OCI-LY7 (cell line): ENCODE results near the gene HELZ.

ENCODE experiments used
- EZH2phosphoT487 ChIP-seq: fragments of 200-600 bp; sonication (generic); IDR thresholded peaks from 2 replicates; pipeline ENCODE4 v1.6.1; 2018; ENCODE audit warnings: low read depth, borderline replicate concordance, mild to moderate bottlenecking, mixed run types, antibody characterized with exemption, low read length, moderate library complexity, mixed read lengths
- TF ChIP-seq, protein P1 (sequence below): fragments of 200-600 bp; sonication (generic); conservative IDR thresholded peaks from 2 replicates; pipeline ENCODE4 v1.5.1; 2014; ENCODE audit warnings: mild to moderate bottlenecking, antibody characterized with exemption, low read length, moderate library complexity, mixed read lengths

DNA sequence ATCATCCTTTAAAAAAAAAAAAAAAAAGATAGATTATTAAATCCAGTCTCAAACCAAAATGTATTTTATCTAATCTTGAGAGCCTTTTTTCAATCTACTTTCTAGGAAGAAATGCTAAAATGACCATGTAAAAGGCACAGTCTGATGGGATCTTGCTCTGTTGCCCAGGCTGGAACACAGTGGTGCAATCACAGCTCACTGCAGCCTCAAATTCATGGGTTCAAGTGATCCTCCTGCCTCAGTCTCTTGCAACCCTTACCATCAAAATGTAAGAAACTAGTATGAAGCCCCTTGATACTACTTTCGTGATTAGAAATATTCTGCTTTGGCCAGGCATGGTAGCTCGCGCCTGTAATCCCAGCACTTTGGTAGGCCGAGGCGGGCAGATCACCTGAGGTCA is 70.8 kb downstream of the HELZ start:
- TF ChIP-seq, protein P1, sequence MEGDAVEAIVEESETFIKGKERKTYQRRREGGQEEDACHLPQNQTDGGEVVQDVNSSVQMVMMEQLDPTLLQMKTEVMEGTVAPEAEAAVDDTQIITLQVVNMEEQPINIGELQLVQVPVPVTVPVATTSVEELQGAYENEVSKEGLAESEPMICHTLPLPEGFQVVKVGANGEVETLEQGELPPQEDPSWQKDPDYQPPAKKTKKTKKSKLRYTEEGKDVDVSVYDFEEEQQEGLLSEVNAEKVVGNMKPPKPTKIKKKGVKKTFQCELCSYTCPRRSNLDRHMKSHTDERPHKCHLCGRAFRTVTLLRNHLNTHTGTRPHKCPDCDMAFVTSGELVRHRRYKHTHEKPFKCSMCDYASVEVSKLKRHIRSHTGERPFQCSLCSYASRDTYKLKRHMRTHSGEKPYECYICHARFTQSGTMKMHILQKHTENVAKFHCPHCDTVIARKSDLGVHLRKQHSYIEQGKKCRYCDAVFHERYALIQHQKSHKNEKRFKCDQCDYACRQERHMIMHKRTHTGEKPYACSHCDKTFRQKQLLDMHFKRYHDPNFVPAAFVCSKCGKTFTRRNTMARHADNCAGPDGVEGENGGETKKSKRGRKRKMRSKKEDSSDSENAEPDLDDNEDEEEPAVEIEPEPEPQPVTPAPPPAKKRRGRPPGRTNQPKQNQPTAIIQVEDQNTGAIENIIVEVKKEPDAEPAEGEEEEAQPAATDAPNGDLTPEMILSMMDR: no peak
- no peak for TF ChIP-seq EZH2phosphoT487
